Keratinocyte (primary cell): ENCODE results near the gene STOM. TPM values are rescaled to one million over a fixed set of nuclear protein-coding genes. Genes with fewer than 3 reads are reported as not detected.
A peak's percentile ranks its signal among the peaks of the same experiment; 100 is the strongest.

ENCODE experiments used
- DNase-seq: peaks from one replicate; pipeline ENCODE4 v3.0.0-alpha.2; 2011; ENCODE audit warnings: low read depth, missing footprints, low spot score
- FAIRE-seq: peaks from 2 replicates; lab custom pipeline; 2011; peaks lifted over from hg19 to GRCh38; lab: Jason Lieb, UNC
- H2AFZ ChIP-seq: 2 replicates; pipeline ENCODE4 v1.6.0; 2012; ENCODE audit warnings: low read length, control low read depth, inconsistent platforms; ENCODE audit not compliant: control insufficient read depth
- H3K27ac ChIP-seq: 2 replicates; pipeline ENCODE4 v1.5.1; 2011; ENCODE audit warnings: low read length; ENCODE audit not compliant: control insufficient read depth, insufficient read depth
- H3K27me3 ChIP-seq: 3 replicates; pipeline ENCODE4 v1.6.0; 2011; ENCODE audit warnings: low read length; ENCODE audit not compliant: control insufficient read depth, insufficient read depth; ENCODE audit errors: extremely low read depth
- H3K36me3 ChIP-seq, 2 experiments: 2 replicates in 1 of 2; 3 replicates in 1 of 2; pipeline ENCODE4 v1.5.1; 2011; ENCODE audit warnings: low read length in 2 of 2, mild to moderate bottlenecking in 1 of 2; ENCODE audit not compliant: control insufficient read depth in 2 of 2, insufficient read depth in 2 of 2; ENCODE audit errors: extremely low read depth in 1 of 2
- H3K4me1 ChIP-seq: 3 replicates; pipeline ENCODE4 v1.5.1; 2011; ENCODE audit warnings: low read length; ENCODE audit not compliant: control insufficient read depth, insufficient read depth; ENCODE audit errors: extremely low read depth
- H3K4me2 ChIP-seq: 3 replicates; pipeline ENCODE4 v1.6.0; 2011; ENCODE audit warnings: low read depth, low read length; ENCODE audit not compliant: control insufficient read depth, insufficient read depth; ENCODE audit errors: extremely low read depth
- H3K4me3 ChIP-seq, 3 experiments: fragments of 200-600 bp in 1 of 3; sonication (generic) in 1 of 3; 2 replicates in 2 of 3; 3 replicates in 1 of 3; pipeline ENCODE4 v1.5.1; 2011 to 2016; ENCODE audit warnings: low read length in 3 of 3, mild to moderate bottlenecking in 3 of 3, control low read depth in 2 of 3, inconsistent platforms in 1 of 3, low read depth in 1 of 3, mixed read lengths in 1 of 3, mixed run types in 1 of 3, moderate library complexity in 1 of 3; ENCODE audit not compliant: control insufficient read depth in 2 of 3, insufficient read depth in 2 of 3; ENCODE audit errors: extremely low read depth in 1 of 3
- H3K79me2 ChIP-seq: 2 replicates; pipeline ENCODE4 v1.6.0; 2012; ENCODE audit warnings: low read length; ENCODE audit not compliant: control insufficient read depth, insufficient read depth
- H3K9ac ChIP-seq: 3 replicates; pipeline ENCODE4 v1.6.0; 2011; ENCODE audit warnings: low read length; ENCODE audit not compliant: control insufficient read depth, insufficient read depth; ENCODE audit errors: extremely low read depth
- H3K9me1 ChIP-seq: 3 replicates; pipeline ENCODE4 v1.6.0; 2011; ENCODE audit warnings: low read length; ENCODE audit not compliant: control insufficient read depth, insufficient read depth; ENCODE audit errors: extremely low read depth
- H3K9me3 ChIP-seq: 2 replicates; pipeline ENCODE4 v1.5.1; 2012; ENCODE audit warnings: low read depth, low read length; ENCODE audit not compliant: control insufficient read depth
- H4K20me1 ChIP-seq: 3 replicates; pipeline ENCODE4 v1.6.0; 2011; ENCODE audit warnings: low read length; ENCODE audit not compliant: control insufficient read depth, insufficient read depth; ENCODE audit errors: extremely low read depth
- EZH2 ChIP-seq: IDR thresholded peaks from one replicate; pipeline ENCODE4 v1.6.1; 2012; ENCODE audit warnings: inconsistent platforms, mild to moderate bottlenecking, low read length, moderate library complexity
- dilution Hi-C: fragments of 300-500 bp; cut with MboI; formaldehyde crosslinking; loops from one replicate; pipeline ENCODE4 v1.7.0; 2020; ENCODE audit warnings: low sequenced_read_pairs; ENCODE audit not compliant: extremely low pct_ligation_motif_present
- polyA plus RNA-seq, 5 experiments: library from polyadenylated mRNA; depleted of rRNA in 3 of 5; stranded (reverse) in 3 of 5; stranded (forward) in 1 of 5; unstranded in 1 of 5; fragments of >200 nt; gene quantifications; 1 replicate in 1 of 5; 2 replicates in 3 of 5; 3 replicates in 1 of 5; pipeline versions ENCODE4 v1.2.1 to v1.2.3, GENCODE V29; 2011 to 2012; ENCODE audit warnings: missing spikeins in 2 of 5, low read depth in 1 of 5, low replicate concordance in 1 of 5
- TF ChIP-seq, protein P1 (sequence below), 3 experiments: IDR thresholded peaks in 1 of 3; conservative IDR thresholded peaks in 1 of 3; optimal IDR thresholded peaks in 1 of 3; 2 replicates in 2 of 3; 3 replicates in 1 of 3; pipeline versions ENCODE3 to v1.5.1; 2011; ENCODE audit warnings: low read length in 3 of 3, mild to moderate bottlenecking in 3 of 3, moderate library complexity in 2 of 3, control low read depth in 1 of 3, inconsistent platforms in 1 of 3; ENCODE audit not compliant: insufficient read depth in 2 of 3; ENCODE audit errors: extremely low read depth in 1 of 3

Gene STOM
- polyA plus RNA-seq, 1 donor (not counting 4 experiments of a cell fraction or from before 2014, with no cell fraction given), result 121 TPM

DNA sequence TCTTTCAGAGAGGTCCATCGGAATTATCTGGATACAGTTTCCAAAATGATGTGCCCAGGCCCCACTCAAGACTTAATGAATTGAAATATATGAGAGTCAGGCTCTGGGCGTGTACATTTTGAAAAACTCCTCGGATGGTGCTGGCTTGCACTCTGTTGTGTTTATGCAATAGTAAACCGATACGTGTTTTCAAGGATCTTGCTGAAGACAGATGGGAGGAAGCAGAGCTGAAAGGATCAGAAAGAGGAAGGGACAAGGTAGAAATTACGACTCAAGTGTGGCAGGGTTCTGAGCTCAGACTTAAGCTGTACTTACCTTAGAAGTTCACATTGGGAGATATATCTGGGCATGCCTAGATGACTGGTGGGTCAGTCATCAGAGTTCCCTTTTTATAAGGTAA is 13.7 kb upstream of the STOM start:
- H3K27me3 ChIP-seq, result no peaks in the 10 kb centered on the region
- no peaks in the 10 kb centered on the region for H3K9me3 ChIP-seq
- no peak overlapping the region for H3K4me2 ChIP-seq
- H3K79me2 ChIP-seq, result no peaks in the 10 kb centered on the region
- no peaks in the 10 kb centered on the region for H3K36me3 ChIP-seq
- peaks cover 9% of the 10 kb centered on the region for H3K4me1 ChIP-seq
- no peak overlapping the region for H3K9ac ChIP-seq
- no peaks in the 10 kb centered on the region for H4K20me1 ChIP-seq
- H3K4me3 ChIP-seq, result no peak overlapping the region
- dilution Hi-C loops, result no loop called here
- H3K27ac ChIP-seq, result no peak overlapping the region
- DNase-seq (no peak), FAIRE-seq (no peak)
- no peak for TF ChIP-seq EZH2
- TF ChIP-seq, protein P1, sequence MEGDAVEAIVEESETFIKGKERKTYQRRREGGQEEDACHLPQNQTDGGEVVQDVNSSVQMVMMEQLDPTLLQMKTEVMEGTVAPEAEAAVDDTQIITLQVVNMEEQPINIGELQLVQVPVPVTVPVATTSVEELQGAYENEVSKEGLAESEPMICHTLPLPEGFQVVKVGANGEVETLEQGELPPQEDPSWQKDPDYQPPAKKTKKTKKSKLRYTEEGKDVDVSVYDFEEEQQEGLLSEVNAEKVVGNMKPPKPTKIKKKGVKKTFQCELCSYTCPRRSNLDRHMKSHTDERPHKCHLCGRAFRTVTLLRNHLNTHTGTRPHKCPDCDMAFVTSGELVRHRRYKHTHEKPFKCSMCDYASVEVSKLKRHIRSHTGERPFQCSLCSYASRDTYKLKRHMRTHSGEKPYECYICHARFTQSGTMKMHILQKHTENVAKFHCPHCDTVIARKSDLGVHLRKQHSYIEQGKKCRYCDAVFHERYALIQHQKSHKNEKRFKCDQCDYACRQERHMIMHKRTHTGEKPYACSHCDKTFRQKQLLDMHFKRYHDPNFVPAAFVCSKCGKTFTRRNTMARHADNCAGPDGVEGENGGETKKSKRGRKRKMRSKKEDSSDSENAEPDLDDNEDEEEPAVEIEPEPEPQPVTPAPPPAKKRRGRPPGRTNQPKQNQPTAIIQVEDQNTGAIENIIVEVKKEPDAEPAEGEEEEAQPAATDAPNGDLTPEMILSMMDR (optimal IDR thresholded peaks at IDR 0.05 in 1 of 3, IDR thresholded peaks at IDR 0.05 in 1 of 3, conservative IDR thresholded peaks at IDR 0.05 in 1 of 3; ENCODE audit: extremely low read depth in 1 of 3, insufficient read depth in 2 of 3, low read length in 3 of 3), result no peak
- H2AFZ ChIP-seq, result peak overlapping the region; percentile 56
- no peaks in the 10 kb centered on the region for H3K9me1 ChIP-seq

DNA sequence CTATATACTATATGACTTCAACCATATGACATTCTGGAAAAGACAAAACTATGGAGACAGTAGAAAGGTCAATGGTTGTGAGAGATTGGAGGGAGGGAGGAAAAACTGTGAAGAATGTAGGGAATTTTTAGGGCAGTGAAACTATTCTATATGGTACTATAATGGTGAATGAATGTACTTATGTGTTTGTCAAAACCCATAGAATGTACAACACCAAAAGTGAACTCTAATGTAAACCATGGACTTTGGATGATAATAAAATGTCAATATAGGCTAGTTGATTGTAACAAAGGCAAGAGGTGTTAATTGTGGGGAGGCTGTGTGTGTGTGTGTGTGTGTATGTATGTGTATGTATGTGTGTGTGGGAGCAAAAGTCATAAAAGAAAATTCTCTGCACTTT is 10.8 kb upstream of the STOM start:
- no peak for DNase-seq
- Histone ChIP-seq H3K79me2 (no peaks in the 10 kb centered on the region), H3K9me1 (no peaks in the 10 kb centered on the region), H2AFZ (no peak overlapping the region), H4K20me1 (no peaks in the 10 kb centered on the region), H3K4me1 (peaks cover 3% of the 10 kb centered on the region), H3K4me3 (no peak overlapping the region), H3K9me3 (no peaks in the 10 kb centered on the region), H3K27me3 (no peaks in the 10 kb centered on the region), H3K4me2 (no peak overlapping the region), H3K9ac (no peak overlapping the region), H3K36me3 (no peaks in the 10 kb centered on the region), H3K27ac (no peak overlapping the region)
- TF ChIP-seq, protein P1 (optimal IDR thresholded peaks at IDR 0.05 in 1 of 3, IDR thresholded peaks at IDR 0.05 in 1 of 3, conservative IDR thresholded peaks at IDR 0.05 in 1 of 3; ENCODE audit: extremely low read depth in 1 of 3, insufficient read depth in 2 of 3, low read length in 3 of 3), result no peak
- no peak for TF ChIP-seq EZH2
- no peak for FAIRE-seq
- dilution Hi-C loops, result no loop called here
